ENCODE measurements around the gene USP25.
"Not testable (repeated sequence)": the region's sequence is repeated elsewhere in the genome, so short reads cannot be mapped to it uniquely, and the experiment has no call there.

- TF ChIP-seq CTCF (IDR thresholded peaks at IDR 0.05); EP300 (IDR thresholded peaks at IDR 0.05; ENCODE audit: low read depth); POLR2A (IDR thresholded peaks at IDR 0.05); POLR2AphosphoS5 (IDR thresholded peaks at IDR 0.05): not testable (repeated sequence)
Measured at GRCh38 chr21:15738779-15739178, 9.0 kb downstream of the USP25 start.
